Stomach (tissue), 4 donors: ENCODE data around the gene ATP13A1.

Experiments used
- CTCF ChIP-seq, 7 experiments: fragments of 450-650 bp in 4 of 7; fragments of 200-600 bp in 3 of 7; sonication (generic) in 3 of 7; IDR thresholded peaks; one replicate each; pipeline ENCODE4 v1.5.1; 2016 to 2019; ENCODE audit warnings: antibody characterized with exemption in 7 of 7, control low read depth in 2 of 7, mild to moderate bottlenecking in 1 of 7
- POLR2AphosphoS5 ChIP-seq, 3 donors: sonication (generic); formaldehyde crosslinking; IDR thresholded peaks; one replicate each; pipeline ENCODE4 v1.6.1; 2016; ENCODE audit warnings: antibody characterized with exemption in 3 of 3

DNA sequence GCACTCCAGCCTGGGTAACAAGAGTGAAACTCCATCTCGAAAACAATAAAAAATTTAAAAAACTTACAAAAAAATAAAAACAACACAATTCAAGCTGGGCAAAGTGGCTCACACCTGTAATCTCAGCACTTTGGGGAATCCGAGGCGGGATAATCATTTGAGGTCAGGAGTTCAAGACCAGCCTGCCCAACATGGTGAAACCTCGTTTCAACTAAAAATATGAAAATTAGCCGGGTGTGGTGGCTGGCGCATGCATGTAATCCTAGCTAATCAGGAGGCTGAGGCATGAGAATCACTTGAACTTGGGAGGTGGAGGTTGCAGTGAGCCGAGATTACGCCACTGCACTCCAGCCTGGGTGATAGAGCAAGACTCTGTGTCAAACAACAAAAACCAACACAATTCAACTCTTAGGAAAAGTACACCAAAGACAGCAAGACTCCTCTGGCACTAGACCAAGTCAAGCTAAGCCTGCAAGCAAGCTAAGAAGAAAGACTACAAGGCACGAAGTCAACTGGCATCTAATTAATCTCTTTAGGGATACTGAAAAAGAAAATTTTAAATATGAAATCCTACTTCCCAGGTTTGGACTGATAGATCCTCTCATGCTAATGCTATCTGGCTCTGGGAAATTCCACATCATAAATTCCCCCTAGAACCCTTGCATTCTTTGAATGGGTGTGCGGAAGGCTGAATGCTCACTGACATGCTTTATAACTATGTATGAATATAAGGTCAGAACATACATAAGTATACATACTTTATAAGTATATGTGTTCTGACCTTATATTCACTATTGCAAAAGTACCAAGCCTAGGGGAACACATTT, 52.9 kb downstream of the ATP13A1 start:
- TF ChIP-seq CTCF (IDR thresholded peaks at IDR 0.05) = no peak
- no peak for TF ChIP-seq POLR2AphosphoS5 (IDR thresholded peaks at IDR 0.05)
